GM19328 (cell line): Measurements from ENCODE around the gene EDEM1.

Experiments used
- ATAC-seq: cut with Tn5 transposase; IDR thresholded peaks from one replicate; pipeline ENCODE4 v1.9.1; 2021; ENCODE audit warnings: mild to moderate bottlenecking, moderate library complexity; ENCODE audit not compliant: unreplicated experiment

EDEM1 gene

GRCh38 chr3:5197470-5198312 is 10.2 kb downstream of the EDEM1 start:
- peak; percentile 52 for ATAC-seq

GRCh38 chr3:5198313-5198677 is 10.8 kb downstream of the EDEM1 start:
- ATAC-seq, result no peak

- ATAC-seq, result peak; percentile 34
These were observed 11.7 kb downstream of the EDEM1 start for GRCh38 chr3:5198986-5199731.

GRCh38 chr3:5201536-5201935 is 14.0 kb downstream of the EDEM1 start:
- ATAC-seq, result no peak

GRCh38 chr3:5202222-5202621 is 14.7 kb downstream of the EDEM1 start:
- ATAC-seq, result no peak

- peak; percentile 97 for ATAC-seq
These were observed 17.8 kb downstream of the EDEM1 start for GRCh38 chr3:5205165-5205941.

GRCh38 chr3:5210926-5211325 is 23.4 kb downstream of the EDEM1 start:
- ATAC-seq, result no peak

- no peak for ATAC-seq
These were observed 25.4 kb downstream of the EDEM1 start for GRCh38 chr3:5212628-5213573.

- no peak for ATAC-seq
These were observed 26.1 kb downstream of the EDEM1 start for GRCh38 chr3:5213574-5213966.

GRCh38 chr3:5214352-5214751 is 26.8 kb downstream of the EDEM1 start:
- ATAC-seq, result no peak

GRCh38 chr3:5217824-5218595 is 30.5 kb downstream of the EDEM1 start:
- ATAC-seq, result no peak

GRCh38 chr3:5218815-5219214 is 31.3 kb downstream of the EDEM1 start:
- ATAC-seq, result no peak

GRCh38 chr3:5219216-5219615 is 31.7 kb downstream of the EDEM1 start:
- no peak for ATAC-seq

GRCh38 chr3:5220193-5220592 is 32.7 kb downstream of the EDEM1 start:
- no peak for ATAC-seq

- no peak for ATAC-seq
These were observed 33.3 kb downstream of the EDEM1 start for GRCh38 chr3:5220667-5221431.

GRCh38 chr3:5221701-5222100 is 34.2 kb downstream of the EDEM1 start:
- ATAC-seq, result no peak

GRCh38 chr3:5222283-5223005 is 34.9 kb downstream of the EDEM1 start:
- ATAC-seq, result no peak

- no peak for ATAC-seq
These were observed 39.3 kb downstream of the EDEM1 start for GRCh38 chr3:5226783-5227182.
